ENCODE measurements around the gene SMG7. TPM values are rescaled to one million over a fixed set of nuclear protein-coding genes. Genes with fewer than 3 reads are reported as not detected.

Gene SMG7
- total and polyA plus RNA-seq, 10 of the 15 experiments (the other 5 are each of a cell fraction or from before 2014, with no cell fraction given): 9.5 to 65.4 (median 42.7) TPM

DNA sequence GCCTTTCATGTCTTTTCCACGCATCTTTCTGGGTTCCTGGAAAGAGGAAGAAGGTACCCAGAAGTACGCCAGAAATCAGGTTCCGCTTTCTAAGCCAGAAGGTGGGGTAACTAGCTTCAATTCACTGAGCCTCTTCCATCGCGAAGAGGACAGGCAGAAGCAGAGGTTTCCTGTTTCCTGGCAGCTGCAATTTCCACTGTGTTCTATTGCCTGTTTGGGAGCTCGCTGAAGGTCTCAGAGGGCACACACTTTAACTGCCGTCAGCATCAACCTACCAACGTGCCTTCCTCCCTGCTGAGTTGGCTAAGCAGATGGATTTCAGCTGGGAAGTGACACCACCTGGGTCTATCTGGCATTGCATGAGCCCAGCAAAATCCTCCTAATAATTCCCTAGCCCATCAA lies 108.0 kb downstream of the SMG7 start (continued):
- TF ChIP-seq MYC (IDR thresholded peaks at IDR 0.05; ENCODE audit: insufficient read depth, insufficient read length, insufficient replicate concordance, low read length, severe bottlenecking) (no peak), MTA2 (IDR thresholded peaks at IDR 0.05; ENCODE audit: low read depth) (no peak), RCOR1 (conservative IDR thresholded peaks at IDR 0.05; ENCODE audit: low read depth, low read length) (no peak), HCFC1 (IDR thresholded peaks at IDR 0.05; ENCODE audit: low read length) (0 out of 2 replicates have a peak, but pooled peaks have one; percentile 25), BHLHE40 (IDR thresholded peaks at IDR 0.05; ENCODE audit: borderline replicate concordance in 1 of 2, low read depth in 2 of 2, low read length in 1 of 2) (no peak), IKZF2 (IDR thresholded peaks at IDR 0.05) (0 out of 4 replicates have a peak, but pooled peaks of 1 of the 2 experiments have one; percentile 22), SMC3 (IDR thresholded peaks at IDR 0.05; ENCODE audit: borderline replicate concordance, low read length) (peak; percentile 22; the same call in 1 of the 2 replicates), SPI1 (IDR thresholded peaks at IDR 0.05; ENCODE audit: borderline replicate concordance, insufficient read depth, low read depth, low read length) (peak; percentile 54; the same call in 1 of the 2 replicates), ZNF274 (IDR thresholded peaks at IDR 0.05; ENCODE audit: insufficient read depth, insufficient read length) (no peak), ETV6 (conservative IDR thresholded peaks at IDR 0.05 in 1 of 2, IDR thresholded peaks at IDR 0.05 in 1 of 2; ENCODE audit: borderline replicate concordance in 1 of 2, low read depth in 1 of 2) (peak in 1 of 2 experiments; percentile 47; a peak in 1 of 4 replicates)
- TF ChIP-seq, protein P1, sequence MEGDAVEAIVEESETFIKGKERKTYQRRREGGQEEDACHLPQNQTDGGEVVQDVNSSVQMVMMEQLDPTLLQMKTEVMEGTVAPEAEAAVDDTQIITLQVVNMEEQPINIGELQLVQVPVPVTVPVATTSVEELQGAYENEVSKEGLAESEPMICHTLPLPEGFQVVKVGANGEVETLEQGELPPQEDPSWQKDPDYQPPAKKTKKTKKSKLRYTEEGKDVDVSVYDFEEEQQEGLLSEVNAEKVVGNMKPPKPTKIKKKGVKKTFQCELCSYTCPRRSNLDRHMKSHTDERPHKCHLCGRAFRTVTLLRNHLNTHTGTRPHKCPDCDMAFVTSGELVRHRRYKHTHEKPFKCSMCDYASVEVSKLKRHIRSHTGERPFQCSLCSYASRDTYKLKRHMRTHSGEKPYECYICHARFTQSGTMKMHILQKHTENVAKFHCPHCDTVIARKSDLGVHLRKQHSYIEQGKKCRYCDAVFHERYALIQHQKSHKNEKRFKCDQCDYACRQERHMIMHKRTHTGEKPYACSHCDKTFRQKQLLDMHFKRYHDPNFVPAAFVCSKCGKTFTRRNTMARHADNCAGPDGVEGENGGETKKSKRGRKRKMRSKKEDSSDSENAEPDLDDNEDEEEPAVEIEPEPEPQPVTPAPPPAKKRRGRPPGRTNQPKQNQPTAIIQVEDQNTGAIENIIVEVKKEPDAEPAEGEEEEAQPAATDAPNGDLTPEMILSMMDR (IDR thresholded peaks at IDR 0.05 in 2 of 3, conservative IDR thresholded peaks at IDR 0.05 in 1 of 3; ENCODE audit: control insufficient read depth in 2 of 3, extremely low read depth in 1 of 3, insufficient read depth in 1 of 3, low read depth in 3 of 3, low read length in 3 of 3): peak; percentile 34; a peak in 4 of 6 replicates
- TF ChIP-seq, protein P2, sequence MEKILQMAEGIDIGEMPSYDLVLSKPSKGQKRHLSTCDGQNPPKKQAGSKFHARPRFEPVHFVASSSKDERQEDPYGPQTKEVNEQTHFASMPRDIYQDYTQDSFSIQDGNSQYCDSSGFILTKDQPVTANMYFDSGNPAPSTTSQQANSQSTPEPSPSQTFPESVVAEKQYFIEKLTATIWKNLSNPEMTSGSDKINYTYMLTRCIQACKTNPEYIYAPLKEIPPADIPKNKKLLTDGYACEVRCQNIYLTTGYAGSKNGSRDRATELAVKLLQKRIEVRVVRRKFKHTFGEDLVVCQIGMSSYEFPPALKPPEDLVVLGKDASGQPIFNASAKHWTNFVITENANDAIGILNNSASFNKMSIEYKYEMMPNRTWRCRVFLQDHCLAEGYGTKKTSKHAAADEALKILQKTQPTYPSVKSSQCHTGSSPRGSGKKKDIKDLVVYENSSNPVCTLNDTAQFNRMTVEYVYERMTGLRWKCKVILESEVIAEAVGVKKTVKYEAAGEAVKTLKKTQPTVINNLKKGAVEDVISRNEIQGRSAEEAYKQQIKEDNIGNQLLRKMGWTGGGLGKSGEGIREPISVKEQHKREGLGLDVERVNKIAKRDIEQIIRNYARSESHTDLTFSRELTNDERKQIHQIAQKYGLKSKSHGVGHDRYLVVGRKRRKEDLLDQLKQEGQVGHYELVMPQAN (conservative IDR thresholded peaks at IDR 0.05): no peak

Data from GM12878 (cell line).